NCI-H1694 (cell line): Measurements from ENCODE around the gene HLA-DMA.
"Not testable (repeated sequence)": the region's sequence is repeated elsewhere in the genome, so short reads cannot be mapped to it uniquely, and the experiment has no call there.

Experiments
- DNase-seq: peaks from one replicate; lab custom pipeline; 2025; lab: John Stamatoyannopoulos, UW

The HLA-DMA gene

DNA sequence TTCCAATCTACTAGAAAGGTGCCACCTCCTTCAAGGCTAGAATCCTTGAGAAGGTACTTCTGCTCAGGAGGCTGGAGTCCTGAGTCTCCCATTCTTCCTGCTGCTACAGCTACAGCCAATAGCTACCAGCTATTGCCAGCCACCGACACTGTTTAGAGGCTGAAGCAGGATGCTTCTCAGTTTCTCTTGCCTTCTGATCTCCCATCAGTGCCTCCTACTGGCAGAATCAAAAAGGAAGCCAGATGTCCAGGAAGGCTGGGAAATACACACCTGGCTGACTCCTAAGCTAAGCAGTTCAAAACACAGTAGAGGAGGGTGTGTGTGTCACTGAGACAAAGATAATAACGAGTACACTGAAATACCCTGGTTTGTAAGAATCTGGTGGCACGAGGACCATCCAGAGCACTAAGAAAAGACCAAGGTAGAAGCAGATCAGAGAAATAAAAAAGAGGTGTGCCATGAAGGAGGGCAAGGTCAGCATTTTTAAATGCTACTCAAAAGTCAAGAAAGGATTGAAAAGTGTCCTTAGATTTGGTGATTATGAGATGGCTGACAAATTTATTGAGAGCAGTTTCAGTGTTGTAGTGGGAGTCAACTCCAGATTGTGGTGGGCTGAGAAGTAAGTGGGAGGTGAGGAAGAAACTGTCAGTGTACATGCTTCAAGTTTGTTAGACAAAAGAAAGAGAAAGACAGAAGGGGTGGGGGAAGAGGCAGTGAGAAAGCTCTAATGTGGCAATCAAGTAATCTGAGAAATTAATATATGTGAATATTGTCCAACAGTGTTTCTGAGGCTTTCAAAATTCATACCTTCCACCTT, 2.3 kb upstream of the HLA-DMA start:
- DNase-seq = no peak

DNA sequence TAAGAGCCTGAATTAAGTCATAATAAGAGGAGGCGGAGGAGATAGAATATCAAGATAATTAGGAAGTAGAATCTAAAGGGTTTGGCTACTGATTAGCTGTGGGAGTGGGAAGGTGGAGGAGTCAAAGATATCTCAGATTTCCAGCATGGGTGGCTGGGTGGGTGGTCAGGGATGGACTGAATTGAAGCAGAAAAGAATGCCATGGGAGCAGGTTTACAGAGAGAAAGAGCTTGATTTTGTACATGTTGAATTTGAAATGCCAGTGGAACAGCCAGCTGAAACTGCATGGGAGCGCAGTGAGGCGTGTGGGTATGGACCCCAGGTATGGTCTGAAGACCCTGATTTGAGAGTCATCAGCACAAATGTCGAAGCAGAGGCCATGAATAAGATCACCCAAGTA, 1.4 kb upstream of the HLA-DMA start:
- no peak for DNase-seq

DNA sequence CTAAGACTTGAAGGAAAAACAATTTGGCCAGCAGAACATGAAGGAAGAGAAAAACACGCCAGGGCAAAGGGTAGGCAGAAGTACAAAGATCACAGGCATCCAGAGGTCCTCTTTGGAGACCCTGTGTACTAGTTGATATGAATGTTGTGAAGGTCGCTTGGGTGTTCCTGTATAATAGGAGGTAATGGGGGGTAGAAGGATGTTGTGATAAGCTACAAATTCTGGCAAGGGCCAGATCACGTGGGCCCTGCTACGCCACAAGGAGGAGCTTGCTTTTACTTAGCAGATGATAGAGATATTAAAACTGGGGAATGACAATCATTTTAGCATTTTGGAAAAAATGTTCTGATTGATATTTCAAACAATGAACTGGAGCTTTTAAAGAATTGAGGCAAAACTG, 878 bp upstream of the HLA-DMA start:
- no peak for DNase-seq

DNA sequence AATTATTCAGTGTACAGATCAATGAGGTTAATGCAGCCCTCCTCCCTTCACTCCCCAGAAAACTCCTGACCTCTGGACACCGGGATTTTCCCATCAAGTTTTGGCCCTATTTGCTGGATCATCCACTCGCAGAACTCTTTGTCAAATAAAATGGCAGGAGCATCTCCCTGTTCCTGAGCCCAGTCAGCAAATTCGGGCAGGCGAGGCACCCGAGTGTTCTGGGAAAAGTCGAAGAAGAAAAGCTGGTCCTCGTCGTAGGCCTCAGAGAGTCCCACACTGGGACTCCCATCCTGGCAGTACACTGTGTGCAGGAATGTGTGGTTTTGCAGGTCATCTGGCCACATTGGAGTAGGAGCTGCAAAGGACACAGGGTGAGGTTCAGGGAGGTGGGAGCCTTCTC, 2.4 kb downstream of the HLA-DMA start:
- no peak for DNase-seq

DNA sequence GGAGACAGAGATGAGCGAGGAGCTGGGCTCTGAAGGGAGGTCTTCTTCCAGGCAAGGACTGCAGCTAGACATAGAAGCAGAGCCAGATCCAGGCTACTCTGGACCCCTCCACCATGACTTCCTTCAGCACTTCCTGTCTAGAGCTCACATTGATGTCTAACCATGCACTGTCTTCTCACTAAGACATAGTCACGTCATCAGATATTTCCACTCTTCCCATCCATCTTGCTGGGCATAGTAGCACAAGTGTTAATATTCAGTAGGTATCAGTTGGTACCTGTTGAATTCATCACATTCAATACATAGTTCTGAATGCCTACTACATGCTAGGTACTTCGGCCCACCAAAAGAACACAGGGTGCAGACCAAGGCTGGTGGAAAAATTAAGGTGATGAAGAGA, 2.9 kb downstream of the HLA-DMA start:
- no peak for DNase-seq

DNA sequence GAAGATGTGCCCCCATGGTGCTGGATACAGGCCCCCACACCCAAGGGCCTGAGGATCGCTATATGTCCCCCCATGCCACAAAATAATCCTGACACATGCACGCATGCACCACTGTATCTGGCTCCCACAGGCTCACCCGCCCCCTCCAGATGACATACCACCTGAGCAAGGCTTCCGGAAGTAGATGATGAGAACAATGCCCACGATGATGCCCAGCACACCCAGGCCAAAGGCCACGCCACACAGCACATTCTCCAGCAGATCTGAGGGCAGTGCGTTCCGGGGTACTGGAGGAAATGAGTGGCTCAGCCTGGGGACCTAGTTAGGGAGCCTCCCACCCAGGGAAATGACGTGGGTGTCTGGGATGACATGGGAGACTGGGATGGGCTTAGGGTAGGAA, 3.8 kb downstream of the HLA-DMA start:
- DNase-seq = no peak

DNA sequence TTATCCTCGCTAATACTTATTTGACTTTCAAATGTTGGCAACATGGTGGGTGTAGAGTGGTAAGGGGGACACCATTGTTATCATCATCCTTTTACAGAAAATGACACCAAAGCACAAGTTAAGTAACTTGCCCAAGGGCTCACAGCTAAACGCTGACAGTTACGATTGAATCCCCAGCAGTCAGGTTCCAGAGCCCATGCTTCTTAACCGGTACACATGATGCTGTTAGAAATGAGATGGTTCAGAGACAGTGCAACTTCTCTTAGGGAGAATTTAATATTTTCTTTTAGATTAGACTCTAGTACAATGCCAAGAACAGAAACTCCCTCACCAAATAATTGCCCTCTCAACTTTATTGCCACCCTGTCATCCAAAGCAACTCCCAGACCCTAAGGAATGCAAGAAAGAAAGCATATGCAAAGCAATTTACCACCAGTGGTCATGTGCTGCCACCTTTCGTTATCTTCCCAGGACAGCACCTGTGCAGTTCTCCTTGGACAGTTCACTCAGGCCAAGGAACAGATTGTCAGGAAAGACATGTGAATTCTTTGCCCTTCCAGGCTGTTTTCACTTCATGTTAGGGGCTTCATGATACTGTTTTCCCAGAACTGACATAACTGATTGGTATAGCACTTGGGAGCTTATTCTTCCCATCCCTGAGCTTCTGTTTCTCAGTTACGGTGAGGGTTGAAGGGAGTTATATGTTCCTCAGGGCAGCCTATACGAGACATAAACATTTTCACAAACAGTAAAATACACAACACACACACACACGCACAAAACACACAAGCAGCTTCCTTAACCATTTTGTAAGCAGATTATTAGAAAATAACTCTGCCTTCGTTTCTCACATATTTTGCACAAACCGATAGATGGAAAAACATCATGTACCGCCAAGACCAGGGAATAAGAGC, 5.1 kb downstream of the HLA-DMA start:
- DNase-seq = peak; percentile 35

DNA sequence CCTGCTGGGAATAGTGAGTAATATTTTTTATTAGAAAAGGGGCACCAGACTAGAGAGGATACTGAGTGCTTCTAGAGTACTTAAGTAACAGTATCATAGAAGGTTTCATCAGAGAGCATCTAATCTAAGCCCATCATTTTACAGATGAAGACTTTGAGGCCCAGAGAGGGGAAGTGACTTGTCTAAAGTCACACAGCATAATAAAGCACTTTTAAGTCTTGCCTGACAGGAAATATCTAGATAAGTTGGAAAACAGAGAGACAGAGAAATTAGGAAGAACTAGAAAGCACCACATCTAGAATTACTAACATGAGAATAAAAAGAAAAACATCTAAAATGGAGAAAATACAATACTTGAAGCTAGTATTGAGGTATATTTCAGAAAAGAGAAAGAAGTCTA, 6.0 kb downstream of the HLA-DMA start:
- DNase-seq = no peak

DNA sequence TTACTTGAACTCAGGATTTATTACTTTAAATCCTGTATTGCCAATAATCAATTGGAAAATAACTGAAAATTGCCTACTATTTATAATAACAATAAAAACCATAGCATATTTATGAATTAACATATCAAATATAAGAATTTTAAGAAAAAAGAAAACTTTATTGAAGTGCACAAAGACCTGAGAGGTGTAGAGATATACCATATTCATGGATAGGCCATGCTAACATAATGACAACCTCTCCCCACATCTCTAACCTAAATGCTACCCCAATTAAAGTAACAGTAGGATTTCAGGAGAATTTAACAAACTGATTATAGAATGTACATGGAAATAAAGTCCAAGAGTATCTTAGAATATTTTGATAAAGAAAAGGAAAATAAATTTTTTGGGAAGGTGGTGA, 6.9 kb downstream of the HLA-DMA start:
- no peak for DNase-seq

DNA sequence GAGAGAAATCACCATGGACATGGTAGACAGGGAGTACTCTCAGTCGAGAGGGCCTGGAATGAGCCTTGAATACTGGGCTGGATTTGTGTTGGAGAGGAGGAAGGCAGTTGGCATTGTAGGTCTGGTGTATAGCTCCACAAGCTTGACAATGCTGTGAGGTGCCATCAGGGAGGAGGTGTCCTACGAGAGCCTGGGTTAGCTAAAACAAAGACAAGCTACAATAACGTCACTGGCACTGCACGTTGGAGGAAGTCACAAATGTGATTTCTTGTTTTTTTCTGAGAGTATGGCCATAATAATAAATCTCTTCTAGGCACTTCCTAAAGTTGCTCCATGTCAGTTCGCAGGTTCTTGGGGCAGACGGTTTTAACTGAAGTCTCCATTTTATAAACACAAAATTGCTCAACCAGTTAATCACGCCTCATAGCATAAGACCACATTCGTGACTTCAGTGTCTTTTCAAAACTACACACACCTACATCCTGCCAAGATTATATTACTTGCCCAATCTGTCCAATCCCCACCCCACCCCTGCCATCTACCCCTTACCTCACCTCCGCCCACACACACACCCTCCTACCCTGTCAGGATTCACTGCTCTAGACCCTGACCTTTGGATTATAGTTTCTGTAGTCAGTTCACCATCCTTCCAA, 7.7 kb downstream of the HLA-DMA start:
- DNase-seq = no peak

DNA sequence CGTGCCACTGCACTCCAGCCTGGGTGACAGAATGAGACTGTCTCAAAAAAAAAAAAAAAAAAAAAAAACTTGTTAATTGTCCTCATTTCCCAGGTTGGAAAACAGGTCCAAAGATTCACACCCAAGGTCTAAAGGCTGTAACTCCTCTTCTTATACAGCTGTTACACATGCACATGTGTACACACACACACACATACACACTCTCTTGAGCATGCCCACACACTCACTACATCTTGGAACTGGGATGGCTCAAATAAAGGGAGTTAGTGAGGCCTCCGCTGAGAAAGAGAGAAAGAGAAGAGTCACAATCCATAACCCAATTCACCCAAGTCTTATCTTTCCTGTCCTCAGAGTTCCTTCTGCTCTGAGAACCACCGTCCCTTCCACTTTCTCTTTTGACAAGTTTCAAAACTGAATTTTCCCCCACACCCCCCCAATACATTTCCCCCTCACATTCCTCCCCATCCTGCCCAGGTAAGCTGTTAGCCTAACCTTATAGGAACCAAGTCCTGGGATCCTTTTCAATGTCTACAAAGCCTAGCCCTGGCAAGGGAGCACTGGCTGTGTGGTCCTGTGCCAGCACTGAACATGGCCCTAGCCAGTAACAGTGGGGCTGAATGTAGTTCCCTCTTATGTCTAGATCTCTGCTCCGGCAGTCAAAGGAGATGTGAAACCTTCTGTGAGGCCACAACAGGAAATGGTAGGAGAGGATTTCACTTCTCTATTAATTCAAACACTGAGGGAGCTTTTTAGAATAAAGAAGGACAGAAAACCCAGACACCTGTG, 8.8 kb downstream of the HLA-DMA start:
- DNase-seq = no peak

DNA sequence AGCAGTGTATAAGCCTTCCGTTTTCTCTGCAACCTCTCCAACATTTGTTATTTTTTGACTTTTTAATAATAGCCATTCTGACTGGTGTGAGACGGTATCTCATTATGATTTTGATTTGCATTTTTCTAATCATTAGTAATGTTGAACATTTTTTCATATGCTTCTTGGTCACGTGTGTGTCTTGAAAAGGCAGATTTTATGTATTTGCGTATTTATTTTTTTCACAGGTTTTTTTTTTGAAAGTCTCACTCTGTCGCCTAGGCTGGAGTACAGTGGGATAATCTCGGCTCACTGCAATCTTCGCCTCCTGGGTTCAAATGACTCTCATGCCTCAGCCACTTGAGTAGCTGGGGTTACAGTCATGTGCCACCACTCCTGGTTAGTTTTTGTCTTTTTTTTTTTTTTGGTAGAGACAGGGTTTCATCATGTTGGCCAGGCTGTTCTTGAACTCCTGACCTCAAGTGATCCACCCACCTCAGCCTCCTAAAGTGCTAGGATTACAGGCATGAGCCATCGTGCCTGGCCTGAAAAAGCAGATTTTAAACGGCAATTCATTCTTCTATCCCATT, 10.3 kb downstream of the HLA-DMA start:
- DNase-seq = not testable (repeated sequence)

DNA sequence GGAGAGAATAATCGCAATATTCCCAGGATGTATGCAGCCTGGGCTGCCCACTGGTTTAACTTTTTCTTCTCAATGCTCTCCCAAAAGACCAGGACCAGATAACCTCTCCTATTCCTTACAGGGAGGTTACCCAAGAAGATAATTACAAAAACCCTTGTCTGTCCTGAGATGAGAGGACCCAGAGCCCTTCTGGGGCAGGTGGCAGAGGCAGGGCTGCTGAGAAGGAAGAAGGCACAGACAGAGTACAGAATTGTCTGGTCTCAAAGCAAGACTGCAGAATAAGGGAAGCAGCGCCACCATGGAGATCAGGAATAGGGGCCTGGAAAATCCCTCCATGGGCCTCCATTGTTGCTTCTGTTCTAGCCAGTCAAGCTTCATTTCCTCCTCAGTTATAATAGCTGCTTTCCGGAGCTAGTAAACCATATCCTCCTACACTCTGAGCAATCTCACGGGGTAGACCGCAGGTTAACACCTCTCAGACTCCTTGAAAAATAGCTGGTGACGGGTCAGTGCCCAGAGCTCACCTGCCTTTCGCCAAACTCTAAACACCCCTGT, 11.6 kb downstream of the HLA-DMA start:
- no peak for DNase-seq

DNA sequence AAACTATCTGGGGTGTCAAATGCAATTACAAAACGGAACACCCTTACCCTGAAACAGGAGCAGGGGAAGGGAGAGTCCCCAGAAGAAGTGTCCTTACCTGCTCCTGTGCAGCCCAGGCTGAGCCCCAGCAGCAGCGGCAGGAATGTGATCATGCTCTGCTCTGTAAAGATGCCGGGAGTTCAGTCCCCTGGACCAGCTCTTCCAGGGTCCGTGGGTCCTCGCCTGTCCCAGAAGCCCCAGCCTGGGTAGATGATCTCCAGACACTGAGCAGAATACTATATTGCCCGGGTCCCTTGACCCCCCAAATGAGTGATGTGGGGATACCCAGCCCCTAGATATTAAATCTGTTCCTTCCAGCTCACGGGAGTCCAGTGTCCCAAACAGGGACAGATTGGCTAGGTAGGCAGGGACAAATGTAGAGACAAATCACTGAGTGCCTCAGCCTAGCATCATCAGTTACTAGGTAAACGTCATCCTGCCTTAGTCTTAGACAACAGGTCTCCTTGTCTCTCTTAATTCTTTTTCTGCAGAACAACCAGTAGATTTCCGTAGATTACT, 12.2 kb downstream of the HLA-DMA start, which contains the start of gene HLA-DMB:
Gene HLA-DMB (minus strand): TSS at position 373 of the 558 bp plus-strand sequence. CDS start 221 bp downstream, at position 152.
- DNase-seq = peak; percentile 79

DNA sequence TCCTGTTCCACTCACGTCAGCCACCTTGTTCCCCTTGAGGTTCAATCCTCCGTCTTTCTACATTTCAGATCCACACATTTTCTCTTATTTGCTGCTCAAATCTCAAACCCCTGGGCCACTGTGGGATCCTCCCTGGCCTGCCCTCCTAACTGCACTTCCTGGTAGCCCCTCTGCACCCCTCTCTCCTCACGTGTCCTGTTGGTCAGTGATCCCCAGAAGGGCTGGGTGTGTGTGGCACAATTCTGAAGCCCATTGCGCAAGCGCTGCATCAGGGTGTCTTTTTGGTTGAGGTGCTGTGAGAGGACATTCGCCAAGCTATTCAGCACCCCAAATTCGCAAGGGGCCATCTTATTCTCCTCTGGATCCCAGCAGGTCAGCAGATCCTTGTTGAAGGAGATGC, 14.4 kb downstream of the HLA-DMA start:
- no peak for DNase-seq

DNA sequence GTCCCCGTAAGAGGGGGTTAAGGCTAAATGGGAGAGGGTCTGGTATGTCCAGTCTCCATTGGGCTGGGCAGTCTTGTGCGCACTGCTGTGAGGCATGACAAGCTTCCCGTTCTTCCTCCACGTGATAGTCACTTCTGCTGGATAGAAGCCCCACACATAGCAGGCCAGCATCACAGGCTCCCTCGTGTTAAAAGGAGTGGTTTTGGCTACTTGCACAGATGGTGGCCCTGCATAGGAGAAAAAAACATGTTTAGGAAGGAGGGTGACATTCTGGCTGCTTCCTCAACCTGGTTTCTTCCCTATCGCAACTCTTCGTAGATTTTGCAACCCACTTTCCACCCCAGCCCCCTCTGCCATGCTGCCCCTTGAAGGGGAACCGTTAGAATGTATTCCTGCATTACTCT, 15.7 kb downstream of the HLA-DMA start:
- no peak for DNase-seq

DNA sequence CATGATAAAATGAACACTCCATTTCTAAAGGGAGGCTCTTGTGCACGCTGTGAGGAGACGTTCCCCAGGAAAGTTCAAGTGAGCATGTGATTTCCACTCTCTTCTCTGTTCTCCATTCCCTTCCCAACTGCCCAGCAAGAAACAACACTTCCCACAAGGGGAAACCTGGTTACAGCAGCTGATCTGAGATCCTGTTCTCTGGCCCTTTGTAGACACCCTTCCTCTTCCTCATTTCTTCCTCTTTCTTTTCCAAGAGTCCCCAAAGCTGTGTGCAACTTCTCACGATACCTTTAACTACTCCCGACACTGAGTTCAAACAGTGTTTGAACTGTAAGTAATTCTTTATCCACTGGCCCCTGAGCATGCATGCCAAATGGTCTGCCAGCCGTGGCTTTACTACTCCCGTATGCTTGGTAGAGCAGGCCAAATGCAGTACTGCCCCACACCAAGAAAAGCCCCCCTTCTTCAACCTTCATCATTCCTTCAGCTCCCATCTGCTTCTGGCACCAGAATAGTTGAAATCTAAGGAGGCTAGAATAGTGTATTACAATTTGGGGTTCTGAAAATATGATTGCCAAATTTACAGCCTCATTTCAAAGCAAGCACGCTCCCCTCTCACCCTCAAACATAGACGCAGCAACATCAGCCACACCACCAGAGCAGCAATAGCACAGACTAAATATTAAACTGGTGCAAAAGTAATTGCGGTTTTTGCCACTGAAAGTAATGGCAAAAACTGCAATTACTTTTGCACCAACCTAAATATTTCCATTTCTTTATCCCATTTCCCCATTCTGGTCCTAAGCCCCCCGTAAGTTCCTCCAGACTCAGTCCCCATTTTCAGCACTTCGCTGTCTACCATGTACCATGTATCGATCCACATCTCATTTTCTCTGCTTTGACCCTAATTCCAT, 16.4 kb downstream of the HLA-DMA start:
- DNase-seq = no peak

DNA sequence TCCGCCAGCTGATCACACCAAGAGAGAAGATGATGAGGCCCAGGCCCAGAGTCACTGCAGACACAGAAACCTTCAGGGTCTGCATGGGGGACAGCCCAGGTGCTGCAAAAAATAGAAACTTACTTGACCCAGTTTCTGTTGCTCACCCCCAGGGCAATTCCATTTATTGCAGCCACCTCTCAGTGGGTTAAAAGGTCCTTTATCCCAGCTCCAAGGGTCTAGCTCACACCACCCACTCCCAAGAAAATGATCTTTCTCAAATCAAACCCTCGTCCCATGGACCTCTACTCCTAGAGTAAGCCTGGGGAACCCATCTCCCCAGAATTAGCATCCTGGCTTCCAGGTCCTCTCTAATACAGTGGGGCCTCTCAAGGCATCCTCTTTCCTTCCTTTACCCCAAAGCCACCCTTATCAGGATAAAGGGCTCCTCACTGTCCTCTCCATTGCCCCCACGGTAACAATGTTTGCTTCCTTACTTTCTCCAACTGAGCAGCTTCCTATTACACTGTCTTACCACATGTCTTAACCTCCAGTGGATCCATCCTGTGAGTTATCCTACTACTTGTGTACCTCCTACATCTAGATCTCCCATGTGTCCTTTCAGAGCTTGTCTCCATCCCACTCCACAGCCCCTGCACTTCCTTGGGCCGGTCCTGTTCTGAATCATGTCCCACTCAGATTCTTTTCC, 17.2 kb downstream of the HLA-DMA start:
- DNase-seq = no peak

DNA sequence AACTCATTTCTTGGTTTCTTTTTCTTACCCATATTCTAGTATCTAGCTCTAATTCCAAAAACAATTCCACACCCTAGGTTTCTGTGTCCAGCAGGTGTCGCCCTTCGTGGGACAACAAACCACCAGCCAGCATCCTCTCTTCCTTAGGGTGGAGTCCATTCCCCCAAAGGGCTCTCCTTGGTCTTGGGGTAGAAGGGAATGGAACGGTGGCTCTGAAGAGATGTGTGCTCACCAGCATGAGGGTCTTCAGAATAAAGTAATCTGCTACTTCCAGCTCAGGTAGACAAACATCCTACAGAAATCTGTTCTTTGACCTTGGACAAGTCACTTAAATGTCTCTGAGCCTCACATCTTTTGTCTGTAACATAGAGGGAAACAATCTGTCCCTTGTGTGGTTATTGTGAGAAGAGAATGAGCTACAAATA, 19.2 kb downstream of the HLA-DMA start:
- DNase-seq = peak; percentile 12
